Esophagus muscularis mucosa (tissue), 3 donors: ENCODE results near the gene TRAPPC11.

Experiments
- POLR2AphosphoS5 ChIP-seq, 2 donors: sonication (generic); formaldehyde crosslinking; IDR thresholded peaks; one replicate each; pipeline ENCODE4 v1.6.1; 2017; ENCODE audit warnings: antibody characterized with exemption in 2 of 2
- TF ChIP-seq, protein P1 (sequence below), 3 experiments: fragments of 200-600 bp in 2 of 3; fragments of 450-650 bp in 1 of 3; sonication (generic) in 2 of 3; IDR thresholded peaks; one replicate each; pipeline ENCODE4 v1.5.1; 2017 to 2019; ENCODE audit warnings: antibody characterized with exemption in 3 of 3, mild to moderate bottlenecking in 2 of 3, moderate library complexity in 1 of 3

DNA sequence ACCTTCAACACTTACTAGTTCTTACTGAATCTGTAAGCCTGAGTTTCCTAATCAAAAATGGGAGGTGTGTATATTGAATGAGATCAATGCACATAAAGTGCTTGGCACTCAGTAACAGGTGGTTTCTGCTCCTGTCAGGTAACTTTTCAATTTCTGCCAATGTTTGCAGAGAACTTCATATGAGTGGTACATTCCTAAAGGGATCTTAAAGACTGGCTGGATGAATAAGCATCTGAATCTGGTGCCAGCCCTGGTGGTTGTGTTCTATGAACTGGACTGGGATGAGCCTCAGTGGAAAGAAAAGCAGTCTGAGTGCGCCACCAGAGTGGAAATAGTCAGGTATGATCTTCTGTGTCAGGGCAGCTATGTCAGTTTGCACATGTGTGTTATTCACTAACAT is 7.0 kb downstream of the TRAPPC11 start:
- TF ChIP-seq, protein P1, sequence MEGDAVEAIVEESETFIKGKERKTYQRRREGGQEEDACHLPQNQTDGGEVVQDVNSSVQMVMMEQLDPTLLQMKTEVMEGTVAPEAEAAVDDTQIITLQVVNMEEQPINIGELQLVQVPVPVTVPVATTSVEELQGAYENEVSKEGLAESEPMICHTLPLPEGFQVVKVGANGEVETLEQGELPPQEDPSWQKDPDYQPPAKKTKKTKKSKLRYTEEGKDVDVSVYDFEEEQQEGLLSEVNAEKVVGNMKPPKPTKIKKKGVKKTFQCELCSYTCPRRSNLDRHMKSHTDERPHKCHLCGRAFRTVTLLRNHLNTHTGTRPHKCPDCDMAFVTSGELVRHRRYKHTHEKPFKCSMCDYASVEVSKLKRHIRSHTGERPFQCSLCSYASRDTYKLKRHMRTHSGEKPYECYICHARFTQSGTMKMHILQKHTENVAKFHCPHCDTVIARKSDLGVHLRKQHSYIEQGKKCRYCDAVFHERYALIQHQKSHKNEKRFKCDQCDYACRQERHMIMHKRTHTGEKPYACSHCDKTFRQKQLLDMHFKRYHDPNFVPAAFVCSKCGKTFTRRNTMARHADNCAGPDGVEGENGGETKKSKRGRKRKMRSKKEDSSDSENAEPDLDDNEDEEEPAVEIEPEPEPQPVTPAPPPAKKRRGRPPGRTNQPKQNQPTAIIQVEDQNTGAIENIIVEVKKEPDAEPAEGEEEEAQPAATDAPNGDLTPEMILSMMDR (IDR thresholded peaks at IDR 0.05), result no peak
- no peak for TF ChIP-seq POLR2AphosphoS5 (IDR thresholded peaks at IDR 0.05)
